ENCODE results near the gene CTNNAL1.
A peak's percentile ranks its signal among the peaks of the same experiment; 100 is the strongest.

The CTNNAL1 gene

GRCh38 chr9:109026306-109026705, 13.0 kb upstream of the CTNNAL1 start:
- no peak for DNase-seq

DNA sequence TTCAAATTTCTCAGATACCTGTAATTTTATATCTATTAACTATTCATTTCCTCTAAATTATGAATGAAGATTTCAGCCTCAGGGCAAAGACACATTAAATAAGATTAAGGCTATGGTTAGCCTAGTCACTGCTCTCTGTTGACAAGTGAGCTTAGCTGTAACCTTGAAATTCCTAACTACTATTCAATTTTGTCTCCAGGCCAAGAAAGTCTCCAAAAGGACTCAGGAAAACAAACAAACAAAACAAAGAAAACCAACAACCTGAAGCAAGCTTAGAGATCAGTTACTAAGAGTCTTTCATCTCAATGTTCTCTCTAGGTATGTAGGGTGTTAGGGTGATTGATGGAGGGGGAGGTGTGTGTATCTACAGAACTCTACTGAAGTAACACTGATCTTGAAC, 9.6 kb upstream of the CTNNAL1 start:
- no peak for DNase-seq

DNA sequence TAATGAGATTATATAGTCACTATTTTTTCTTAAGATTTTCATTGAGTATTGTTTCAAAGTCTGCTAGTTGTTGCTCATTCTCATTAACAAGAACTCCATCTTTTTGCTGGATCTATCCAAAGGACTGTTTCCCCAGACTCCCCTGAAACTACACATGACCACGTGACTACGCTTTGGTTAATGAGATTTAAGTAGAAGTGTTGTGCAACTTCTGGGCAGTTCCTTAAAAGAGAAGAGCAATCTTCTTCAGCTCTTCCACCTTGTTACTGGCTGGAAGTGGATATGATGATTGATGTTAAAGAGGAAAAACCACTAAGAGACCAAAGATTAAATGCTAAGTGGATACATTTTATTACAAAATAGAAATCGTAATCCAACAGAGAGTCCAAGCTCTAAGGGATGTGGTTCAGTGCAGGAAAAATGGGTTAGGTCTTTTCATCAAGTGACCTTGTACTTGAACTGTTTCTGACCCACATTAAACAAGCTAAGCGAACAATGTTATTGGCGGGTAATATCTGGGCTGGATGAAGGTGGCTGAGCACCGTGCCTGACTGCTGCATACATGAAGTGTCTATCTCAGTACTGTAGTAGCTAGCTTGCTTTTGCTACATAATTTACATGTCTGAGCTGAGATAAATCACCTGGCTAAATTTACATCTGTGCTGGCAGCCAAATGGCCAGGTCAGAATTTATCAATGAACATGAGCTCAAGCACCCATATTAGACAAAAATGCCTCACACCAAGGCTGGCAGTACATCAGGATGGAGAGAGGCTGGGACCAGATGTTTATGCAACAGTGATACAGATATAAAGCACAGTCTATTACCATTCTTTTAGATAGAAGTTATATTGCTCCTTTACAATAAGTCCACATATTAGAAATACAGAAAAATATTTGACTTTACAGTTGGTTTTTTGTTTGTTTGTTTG, 7.5 kb upstream of the CTNNAL1 start:
- DNase-seq: no peak

GRCh38 chr9:109020113-109020512, 6.8 kb upstream of the CTNNAL1 start:
- DNase-seq: no peak

DNA sequence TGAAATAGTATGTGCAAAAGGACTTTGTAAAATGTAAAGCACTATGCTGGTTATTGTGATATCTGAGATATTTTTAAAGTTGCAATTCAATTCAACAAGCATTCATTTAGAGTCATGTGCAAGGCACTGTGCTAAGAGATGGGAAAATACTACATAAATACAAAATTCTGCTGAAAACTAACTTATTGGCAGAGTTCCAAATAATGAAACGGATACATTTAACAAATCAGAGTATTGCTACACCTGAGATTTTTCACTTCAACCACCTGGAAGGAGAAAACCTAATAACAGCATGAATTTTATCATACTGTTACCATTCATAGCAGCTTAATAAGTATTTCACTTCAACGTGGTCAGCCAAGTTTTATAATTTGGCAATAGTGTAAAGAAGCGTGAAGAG, 6.1 kb upstream of the CTNNAL1 start:
- no peak for DNase-seq

DNA sequence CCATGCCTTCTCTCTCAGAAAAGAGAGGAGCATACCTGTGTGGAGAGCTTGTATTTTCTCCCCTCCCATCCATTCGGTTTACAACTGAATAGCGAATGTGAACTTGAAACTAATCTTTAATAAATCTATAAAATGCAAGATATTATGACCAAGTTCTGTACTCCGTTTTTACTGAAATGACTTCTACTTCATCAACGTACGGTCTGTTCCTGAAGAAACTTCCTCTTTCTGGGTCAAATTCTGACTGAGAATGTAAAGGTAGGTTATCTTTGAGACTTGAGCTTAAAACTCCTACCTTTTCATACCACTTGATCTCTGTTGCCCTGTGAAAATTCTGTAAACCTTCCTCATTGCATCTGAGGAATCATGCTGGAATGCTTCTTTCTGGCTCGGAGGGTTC, 4.2 kb upstream of the CTNNAL1 start:
- no peak for DNase-seq

DNA sequence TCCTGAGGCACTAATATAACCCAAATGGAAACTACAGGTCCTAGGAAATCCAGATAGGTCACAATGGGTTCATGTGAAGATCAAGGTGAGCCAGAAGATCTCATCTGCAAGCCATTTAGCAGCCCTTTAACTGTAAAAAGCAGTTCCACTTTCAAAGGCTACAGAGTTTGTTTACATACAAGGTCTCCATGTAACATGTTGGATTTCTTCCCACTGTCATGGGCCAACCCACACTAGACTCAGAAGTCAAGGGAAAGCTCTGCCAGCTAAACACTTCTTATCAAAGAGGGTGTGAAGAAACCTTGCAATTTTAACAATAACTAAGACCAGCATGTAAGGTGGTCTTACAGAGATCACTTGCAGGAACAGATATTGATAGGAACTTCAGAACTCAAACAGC, 3.8 kb upstream of the CTNNAL1 start:
- DNase-seq: no peak

DNA sequence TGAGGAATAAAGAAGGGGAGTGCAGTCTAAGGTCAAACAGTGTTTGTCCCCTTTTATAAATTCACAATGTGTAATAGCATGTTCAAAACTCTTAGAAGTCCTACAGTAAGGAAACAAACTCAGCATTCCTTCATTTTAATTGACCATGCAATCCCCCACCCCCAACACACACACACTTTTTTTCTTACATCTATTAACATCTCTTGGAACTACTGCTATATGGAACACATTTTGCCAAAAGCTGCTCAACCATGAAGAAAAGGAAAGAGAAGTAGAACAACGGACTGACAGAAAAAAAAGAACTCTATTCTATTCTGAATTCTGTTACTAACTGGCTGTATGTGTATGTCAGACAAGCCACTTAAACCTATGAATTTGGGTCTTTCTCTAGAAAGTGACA, 2.8 kb upstream of the CTNNAL1 start:
- no peak for DNase-seq

- no peak for DNase-seq
Measured at GRCh38 chr9:109014608-109015280, 1.4 kb upstream of the CTNNAL1 start.

- peak; percentile 11 for DNase-seq
Measured at GRCh38 chr9:109013679-109014607, 644 bp upstream of the CTNNAL1 start.

GRCh38 chr9:109012009-109012875, 1.1 kb downstream of the CTNNAL1 start:
- peak; percentile 67 for DNase-seq

GRCh38 chr9:109011231-109011671, 2.0 kb downstream of the CTNNAL1 start:
- no peak for DNase-seq

- DNase-seq: peak; percentile 74
Measured at GRCh38 chr9:109010746-109011145, 2.6 kb downstream of the CTNNAL1 start.

DNA sequence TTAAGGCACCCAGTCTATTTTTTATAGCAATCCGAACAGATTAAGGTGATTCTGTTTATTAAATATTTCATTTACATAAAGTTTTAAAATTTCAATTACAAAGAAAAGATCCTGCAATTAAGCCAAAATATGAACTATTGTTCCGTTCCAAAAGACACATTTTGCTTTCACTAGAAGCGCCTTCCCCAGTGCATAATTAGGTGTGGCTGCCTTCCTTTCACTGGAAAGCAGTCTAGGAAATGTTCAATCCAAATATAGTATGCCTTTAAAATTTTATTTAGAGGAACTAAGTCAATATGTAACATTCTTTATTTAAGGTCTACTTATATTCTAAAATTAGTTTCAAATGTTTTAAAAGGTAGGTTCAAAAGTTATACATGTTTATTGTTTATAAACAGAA, 7.6 kb downstream of the CTNNAL1 start:
- no peak for DNase-seq

- no peak for DNase-seq
Measured at GRCh38 chr9:109003116-109003515, 10.2 kb downstream of the CTNNAL1 start.

DNA sequence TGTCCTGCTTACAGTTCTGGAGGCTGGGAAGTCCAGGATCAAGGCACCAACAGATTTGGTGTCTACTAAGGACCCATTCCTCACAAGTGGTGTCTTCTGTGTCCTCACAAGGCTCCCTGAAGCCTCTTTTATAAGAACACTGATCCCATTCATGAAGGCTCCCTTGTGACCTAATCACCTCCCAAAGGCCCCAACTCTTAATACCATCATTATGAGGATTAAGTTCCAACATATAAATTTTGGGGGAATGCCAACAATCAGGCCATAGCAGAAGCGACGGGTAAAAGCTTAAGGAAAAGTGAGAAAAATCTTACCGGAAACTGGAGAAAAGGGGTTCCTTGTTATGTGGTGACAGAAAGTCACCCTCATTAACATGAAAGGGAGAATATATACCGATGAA, 11.2 kb downstream of the CTNNAL1 start:
- DNase-seq: no peak

GRCh38 chr9:109001275-109001676, 12.0 kb downstream of the CTNNAL1 start:
- no peak for DNase-seq

DNA sequence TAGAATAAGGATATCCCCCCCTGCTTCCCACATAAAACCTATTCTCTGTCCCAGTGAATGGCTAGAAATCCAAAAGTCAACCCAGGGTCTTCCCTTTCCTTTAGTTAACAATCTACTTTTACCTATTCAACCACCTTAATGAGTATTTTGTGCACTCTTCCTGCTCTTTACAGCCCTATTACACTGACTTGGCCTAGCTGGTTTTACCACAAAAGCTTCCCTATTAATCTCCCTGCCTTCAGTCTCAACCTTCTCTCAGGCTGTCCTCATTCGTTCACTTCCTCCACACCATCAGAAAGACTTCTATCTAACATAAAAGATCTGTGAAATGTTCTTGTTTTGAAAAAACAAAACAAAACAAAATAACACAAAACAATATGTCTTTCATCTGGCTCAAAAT, 16.2 kb downstream of the CTNNAL1 start:
- DNase-seq: no peak

- DNase-seq: no peak
Measured at GRCh38 chr9:108996643-108997042, 16.7 kb downstream of the CTNNAL1 start.

DNA sequence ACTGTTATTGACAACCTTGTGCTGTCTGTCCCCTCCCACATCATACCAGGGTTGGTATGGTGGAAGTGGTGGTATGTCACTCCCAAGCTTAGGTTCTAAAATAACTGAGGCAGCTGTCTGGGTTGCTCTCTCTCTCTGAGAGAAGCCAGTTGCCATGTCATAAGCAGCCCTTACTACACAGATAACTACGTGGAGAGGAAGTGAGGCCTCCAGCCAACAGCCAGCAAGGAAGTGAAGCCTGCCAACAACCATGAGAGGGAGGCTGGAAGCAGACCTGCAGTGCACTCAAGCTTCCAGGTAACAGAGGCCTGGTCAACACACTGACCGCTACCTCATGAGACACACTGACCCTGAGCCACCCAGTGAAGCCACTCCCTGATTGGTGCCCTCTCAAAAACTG, 18.6 kb downstream of the CTNNAL1 start:
- DNase-seq: no peak

DNA sequence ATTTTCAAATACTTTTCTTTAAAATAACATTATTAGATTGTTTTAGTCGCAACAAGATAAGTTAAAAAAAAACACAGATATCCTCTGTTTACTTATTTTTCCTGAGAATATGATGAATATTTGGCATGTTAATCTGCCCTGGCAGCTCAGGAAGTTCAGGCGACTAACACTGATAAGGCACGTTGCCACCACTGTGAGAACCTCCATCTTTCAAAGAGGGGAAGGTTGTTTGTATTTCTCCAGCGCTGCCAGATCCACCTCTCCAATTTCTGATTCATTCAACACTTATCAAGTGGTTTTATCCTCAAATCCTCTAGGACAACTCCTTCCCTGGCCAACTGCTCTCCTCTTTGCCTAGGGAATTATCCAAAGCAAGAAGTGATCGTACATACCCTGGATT, 21.8 kb downstream of the CTNNAL1 start:
- no peak for DNase-seq

DNA sequence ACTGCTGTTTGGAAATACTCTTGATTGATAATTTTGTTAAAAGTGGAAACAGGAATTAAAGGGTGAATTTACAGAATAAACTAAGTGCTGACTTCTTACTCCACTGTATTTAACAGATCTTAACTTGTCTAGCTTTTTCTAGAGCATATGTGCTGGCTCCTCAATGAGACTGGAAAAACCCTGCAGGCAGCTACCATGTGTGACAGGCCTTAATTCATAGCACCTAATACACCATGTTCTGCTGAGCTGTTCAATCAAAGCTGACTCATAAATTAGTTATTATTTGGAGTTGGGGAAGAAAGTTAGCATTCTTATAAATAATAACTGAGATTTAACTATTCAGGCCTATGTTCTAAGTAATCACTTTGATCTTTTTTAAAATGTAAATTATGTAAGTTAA, 29.4 kb downstream of the CTNNAL1 start:
- no peak for DNase-seq

Data from CD4-positive, alpha-beta T cell treated with Interleukin-17A for 4 hours (primary cell).